ENCODE data around the gene MICALL2.

MICALL2 gene

DNA sequence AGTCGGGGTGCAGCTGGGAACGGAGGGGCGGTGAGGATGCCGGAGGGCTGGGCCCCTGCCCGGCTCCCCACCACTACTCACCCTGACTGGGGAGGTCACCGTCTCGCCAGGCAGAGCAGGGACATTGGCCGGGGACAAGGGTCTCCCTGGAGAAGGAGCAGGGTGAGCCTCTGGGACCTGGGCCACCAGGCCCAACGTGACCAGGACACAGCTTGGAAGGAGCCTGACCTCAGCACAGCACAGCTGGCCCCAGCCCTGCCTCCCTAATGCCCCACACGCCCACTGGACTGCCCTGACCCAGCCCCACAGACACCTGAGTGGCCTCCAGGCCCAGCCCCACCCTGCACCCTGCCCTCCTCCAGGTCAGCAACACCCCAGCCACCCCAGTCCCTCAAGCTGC is 21.1 kb downstream of the MICALL2 start:
- no peaks in the 10 kb centered on the region for H3K27me3 ChIP-seq (replicated peaks; ENCODE audit: control insufficient read depth, insufficient read depth, low read length)
- no peaks in the 10 kb centered on the region for H3K9me3 ChIP-seq (ENCODE audit: control insufficient read depth, low read length)
- no peak overlapping the region for H3K4me3 ChIP-seq (ENCODE audit: low read length)
- DNase-seq (ENCODE audit: low read depth), result no peak
- peaks cover 38% of the 10 kb centered on the region for H3K36me3 ChIP-seq (ENCODE audit: control insufficient read depth, insufficient read depth, low read length, severe bottlenecking)
- H3K9ac ChIP-seq (ENCODE audit: low read length), result no peak overlapping the region
- no peaks in the 10 kb centered on the region for H3K4me1 ChIP-seq (ENCODE audit: control insufficient read depth, insufficient read depth, low read length)

DNA sequence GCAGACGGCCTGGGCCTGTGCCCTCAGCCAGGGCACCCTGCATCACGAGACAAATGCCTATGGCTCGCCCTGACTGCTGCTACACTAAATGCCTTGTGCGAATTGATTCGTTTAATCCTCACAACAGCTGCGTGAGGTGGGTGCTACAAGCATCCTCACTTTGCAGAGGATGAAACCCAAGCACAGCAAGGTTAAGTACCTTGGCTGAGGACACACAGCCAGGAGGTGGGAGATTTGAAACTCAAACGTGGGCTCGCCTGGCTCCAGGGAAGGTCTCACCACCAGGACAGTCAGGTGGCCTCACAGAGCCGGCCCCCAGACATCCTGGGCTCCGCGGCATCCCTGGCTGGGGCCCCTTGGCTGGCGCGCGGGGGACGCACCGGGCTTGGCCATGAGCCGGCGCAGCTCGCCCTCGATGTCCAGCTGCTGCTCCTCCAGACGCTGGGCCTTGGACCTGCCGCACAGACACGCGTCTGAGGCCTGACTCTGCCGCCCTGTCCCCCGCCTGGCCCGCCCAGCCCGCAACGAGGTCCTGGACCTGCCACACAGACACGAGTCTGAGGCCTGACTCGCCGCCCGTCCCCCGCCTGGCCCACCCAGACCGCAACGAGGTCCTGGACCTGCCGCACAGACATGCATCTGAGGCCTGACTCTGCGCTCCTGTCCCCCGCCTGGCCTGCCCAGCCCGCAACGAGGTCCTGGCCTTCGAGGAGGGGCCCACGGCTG is 22.0 kb downstream of the MICALL2 start:
- DNase-seq (ENCODE audit: low read depth), result no peak
- Histone ChIP-seq H3K9me3 (ENCODE audit: control insufficient read depth, low read length) (no peaks in the 10 kb centered on the region), H3K27me3 (replicated peaks; ENCODE audit: control insufficient read depth, insufficient read depth, low read length) (no peaks in the 10 kb centered on the region), H3K4me3 (ENCODE audit: low read length) (no peak overlapping the region), H3K4me1 (ENCODE audit: control insufficient read depth, insufficient read depth, low read length) (no peaks in the 10 kb centered on the region), H3K9ac (ENCODE audit: low read length) (no peak overlapping the region), H3K36me3 (ENCODE audit: control insufficient read depth, insufficient read depth, low read length, severe bottlenecking) (peaks cover 38% of the 10 kb centered on the region)

DNA sequence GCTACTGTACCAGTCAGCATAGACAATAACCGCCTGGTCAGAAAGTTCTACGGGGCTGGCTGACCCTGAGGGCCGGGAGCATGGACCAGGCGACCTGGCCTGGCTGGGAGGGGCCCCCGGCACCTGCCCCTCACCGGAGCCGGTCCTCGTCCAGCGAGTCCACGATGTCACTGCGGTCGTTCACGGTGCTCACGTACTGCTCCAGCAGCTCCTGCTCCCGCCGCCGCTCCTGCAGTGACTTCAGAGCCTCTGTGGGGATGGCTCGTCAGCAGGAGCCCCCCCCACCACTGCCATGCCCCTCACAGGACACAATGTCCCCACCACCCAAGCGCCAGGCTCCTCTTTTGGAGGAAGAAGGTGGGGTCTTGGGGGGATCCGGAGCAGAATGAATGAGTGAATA is 22.7 kb downstream of the MICALL2 start:
- no peaks in the 10 kb centered on the region for H3K4me1 ChIP-seq (ENCODE audit: control insufficient read depth, insufficient read depth, low read length)
- H3K27me3 ChIP-seq (replicated peaks; ENCODE audit: control insufficient read depth, insufficient read depth, low read length), result peaks cover 4% of the 10 kb centered on the region
- H3K36me3 ChIP-seq (ENCODE audit: control insufficient read depth, insufficient read depth, low read length, severe bottlenecking), result peaks cover 31% of the 10 kb centered on the region
- DNase-seq (ENCODE audit: low read depth), result no peak
- H3K9me3 ChIP-seq (ENCODE audit: control insufficient read depth, low read length), result no peaks in the 10 kb centered on the region
- no peak overlapping the region for H3K9ac ChIP-seq (ENCODE audit: low read length)
- no peak overlapping the region for H3K4me3 ChIP-seq (ENCODE audit: low read length)

DNA sequence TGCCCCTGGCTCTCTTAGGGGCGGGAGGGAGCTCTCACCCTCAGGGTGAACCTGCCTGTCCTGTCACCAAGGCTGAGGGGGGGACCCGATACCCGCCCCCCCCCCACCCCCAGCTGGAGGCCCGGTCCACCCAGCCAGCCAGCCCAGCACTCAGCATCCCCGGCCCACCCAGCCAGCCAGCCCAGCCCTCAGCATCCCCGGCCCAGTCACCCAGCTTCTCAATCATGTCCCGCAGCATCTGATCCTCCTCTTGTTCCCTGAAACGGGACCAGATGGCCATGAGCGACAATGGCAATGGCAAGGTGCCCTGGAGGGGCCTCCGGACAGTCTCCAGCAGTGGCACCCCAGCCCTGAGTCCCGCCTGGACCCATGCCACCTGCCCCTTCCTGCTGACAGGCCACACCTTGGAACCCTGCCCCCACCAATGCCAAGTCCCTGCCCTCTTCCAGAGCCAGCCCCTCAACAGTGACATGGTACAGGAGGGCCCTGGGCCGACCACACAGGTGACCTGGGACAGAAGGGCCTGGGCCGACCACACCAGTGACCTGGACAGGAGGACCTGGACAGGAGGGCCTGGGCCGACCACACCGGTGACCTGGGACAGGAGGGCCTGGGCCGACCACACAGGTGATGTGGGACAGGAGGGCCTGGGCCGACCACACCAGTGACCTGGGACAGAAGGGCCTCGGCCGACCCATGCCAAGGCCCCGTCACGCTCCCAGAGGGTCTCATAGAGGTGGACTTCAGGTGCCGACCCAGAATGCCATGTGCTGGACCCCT is 24.2 kb downstream of the MICALL2 start:
- H3K9ac ChIP-seq (ENCODE audit: low read length), result no peak overlapping the region
- no peaks in the 10 kb centered on the region for H3K4me1 ChIP-seq (ENCODE audit: control insufficient read depth, insufficient read depth, low read length)
- DNase-seq (ENCODE audit: low read depth), result no peak
- no peaks in the 10 kb centered on the region for H3K9me3 ChIP-seq (ENCODE audit: control insufficient read depth, low read length)
- peaks cover 16% of the 10 kb centered on the region for H3K36me3 ChIP-seq (ENCODE audit: control insufficient read depth, insufficient read depth, low read length, severe bottlenecking)
- peaks cover 4% of the 10 kb centered on the region for H3K27me3 ChIP-seq (replicated peaks; ENCODE audit: control insufficient read depth, insufficient read depth, low read length)
- no peak overlapping the region for H3K4me3 ChIP-seq (ENCODE audit: low read length)

DNA sequence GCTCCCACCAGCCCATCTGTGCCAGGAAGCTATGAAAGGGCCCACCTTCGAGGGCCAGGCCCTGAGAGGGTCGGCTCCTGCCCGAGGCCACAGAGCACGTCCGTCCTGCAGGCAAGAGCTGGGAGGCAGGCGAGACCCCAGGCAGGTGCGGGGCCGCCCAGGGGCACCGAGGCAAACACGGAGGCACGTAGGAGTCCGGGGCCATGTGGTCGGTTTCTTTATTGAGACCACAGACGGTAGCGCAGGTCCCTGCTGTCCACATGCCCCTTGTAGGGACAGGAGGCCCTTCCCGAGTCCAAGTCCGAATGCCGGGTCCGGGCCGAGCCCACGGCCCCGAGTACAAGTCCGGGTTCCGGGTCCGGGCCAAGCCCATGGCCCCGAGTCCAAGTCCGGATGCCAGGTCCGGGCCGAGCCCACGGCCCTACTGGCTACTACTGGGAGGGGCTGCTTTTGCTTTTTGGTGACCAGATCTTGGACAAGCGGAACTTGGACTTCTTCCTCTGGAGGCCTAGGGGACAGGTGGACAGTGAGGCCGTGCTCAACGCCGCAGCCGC is 25.0 kb downstream of the MICALL2 start:
- Histone ChIP-seq H3K27me3 (replicated peaks; ENCODE audit: control insufficient read depth, insufficient read depth, low read length) (peaks cover 4% of the 10 kb centered on the region), H3K4me3 (ENCODE audit: low read length) (no peak overlapping the region), H3K4me1 (ENCODE audit: control insufficient read depth, insufficient read depth, low read length) (peaks cover 2% of the 10 kb centered on the region), H3K9me3 (ENCODE audit: control insufficient read depth, low read length) (no peaks in the 10 kb centered on the region), H3K9ac (ENCODE audit: low read length) (no peak overlapping the region), H3K36me3 (ENCODE audit: control insufficient read depth, insufficient read depth, low read length, severe bottlenecking) (peaks cover 13% of the 10 kb centered on the region)
- DNase-seq (ENCODE audit: low read depth), result no peak

DNA sequence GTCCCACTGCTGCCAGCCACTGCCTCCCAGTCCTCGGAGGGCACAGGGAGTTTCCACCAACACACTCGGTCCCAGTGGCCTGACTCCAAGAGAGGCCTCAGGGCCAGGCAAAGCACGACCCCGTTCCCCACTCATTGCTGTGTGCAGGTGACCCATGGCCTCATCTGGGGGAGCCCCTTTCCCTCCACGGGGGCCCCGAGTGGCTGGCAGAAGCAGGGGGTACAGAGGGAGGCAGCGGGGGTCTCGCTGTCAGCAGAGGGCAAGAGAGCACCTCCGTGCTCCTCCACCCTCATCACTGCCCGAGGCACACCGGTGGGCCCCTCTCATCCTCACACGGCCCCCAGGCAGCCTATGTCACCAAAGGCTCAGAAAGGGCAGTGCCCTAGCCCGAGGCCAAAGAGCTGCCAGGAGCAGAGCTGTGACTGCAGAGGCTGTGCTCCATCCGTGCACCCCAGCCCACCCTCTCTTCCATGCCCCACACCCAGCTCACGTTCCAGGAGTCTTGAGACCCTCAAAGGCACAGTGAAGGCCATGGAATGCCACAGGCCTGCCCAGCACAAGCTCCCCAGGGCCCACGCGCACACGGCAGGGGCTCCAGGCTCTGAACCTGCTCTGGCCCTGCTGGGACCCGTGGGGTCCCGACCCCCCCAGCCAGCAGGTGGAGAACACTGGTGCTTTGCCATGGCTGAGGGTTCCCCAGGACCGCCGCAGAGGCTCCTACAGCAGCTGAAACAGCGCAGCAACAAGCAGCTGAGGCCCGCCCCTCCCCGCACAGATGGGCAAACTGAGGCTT is 25.9 kb downstream of the MICALL2 start:
- Histone ChIP-seq H3K9ac (ENCODE audit: low read length) (no peak overlapping the region), H3K4me1 (ENCODE audit: control insufficient read depth, insufficient read depth, low read length) (peaks cover 6% of the 10 kb centered on the region), H3K9me3 (ENCODE audit: control insufficient read depth, low read length) (no peaks in the 10 kb centered on the region), H3K27me3 (replicated peaks; ENCODE audit: control insufficient read depth, insufficient read depth, low read length) (peaks cover 4% of the 10 kb centered on the region), H3K36me3 (ENCODE audit: control insufficient read depth, insufficient read depth, low read length, severe bottlenecking) (peaks cover 10% of the 10 kb centered on the region), H3K4me3 (ENCODE audit: low read length) (no peak overlapping the region)
- no peak for DNase-seq (ENCODE audit: low read depth)

DNA sequence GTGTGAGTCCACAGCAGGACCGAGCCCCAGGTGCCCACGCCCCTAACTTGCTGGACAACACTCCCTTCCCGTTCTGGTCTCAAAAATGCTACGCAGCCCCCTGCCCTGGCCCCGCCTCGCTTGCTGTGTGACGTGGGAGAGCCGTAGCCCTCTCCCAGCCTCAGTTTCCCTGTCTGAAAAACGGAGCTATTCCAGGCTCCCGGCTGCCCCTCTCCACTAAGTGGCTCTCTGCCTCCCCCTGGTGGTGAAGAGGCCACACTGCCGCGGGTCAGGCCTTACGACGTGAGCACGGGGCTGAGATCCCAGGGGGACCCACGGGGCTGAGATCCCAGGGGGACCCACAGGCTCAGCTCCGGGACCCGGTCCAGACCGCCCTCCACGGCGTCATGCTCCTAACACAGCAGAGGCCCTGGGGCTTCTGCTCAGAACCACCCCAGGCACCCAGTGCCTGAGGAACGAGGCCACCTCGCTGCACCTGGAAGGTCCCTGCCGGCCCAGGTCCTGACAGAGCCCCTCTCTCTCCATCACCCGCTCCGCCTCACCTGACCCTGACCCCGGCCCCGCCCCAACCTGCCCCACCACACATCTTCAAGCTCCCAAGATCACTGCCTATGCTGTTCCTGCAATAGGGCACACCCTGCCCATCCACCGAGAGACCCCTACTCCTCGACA is 26.7 kb downstream of the MICALL2 start:
- peak; percentile 88 for DNase-seq (ENCODE audit: low read depth)
- no peak overlapping the region for H3K9ac ChIP-seq (ENCODE audit: low read length)
- H3K9me3 ChIP-seq (ENCODE audit: control insufficient read depth, low read length), result no peaks in the 10 kb centered on the region
- H3K4me1 ChIP-seq (ENCODE audit: control insufficient read depth, insufficient read depth, low read length), result peaks cover 6% of the 10 kb centered on the region
- peaks cover 4% of the 10 kb centered on the region for H3K27me3 ChIP-seq (replicated peaks; ENCODE audit: control insufficient read depth, insufficient read depth, low read length)
- no peak overlapping the region for H3K4me3 ChIP-seq (ENCODE audit: low read length)
- H3K36me3 ChIP-seq (ENCODE audit: control insufficient read depth, insufficient read depth, low read length, severe bottlenecking), result peaks cover 10% of the 10 kb centered on the region

DNA sequence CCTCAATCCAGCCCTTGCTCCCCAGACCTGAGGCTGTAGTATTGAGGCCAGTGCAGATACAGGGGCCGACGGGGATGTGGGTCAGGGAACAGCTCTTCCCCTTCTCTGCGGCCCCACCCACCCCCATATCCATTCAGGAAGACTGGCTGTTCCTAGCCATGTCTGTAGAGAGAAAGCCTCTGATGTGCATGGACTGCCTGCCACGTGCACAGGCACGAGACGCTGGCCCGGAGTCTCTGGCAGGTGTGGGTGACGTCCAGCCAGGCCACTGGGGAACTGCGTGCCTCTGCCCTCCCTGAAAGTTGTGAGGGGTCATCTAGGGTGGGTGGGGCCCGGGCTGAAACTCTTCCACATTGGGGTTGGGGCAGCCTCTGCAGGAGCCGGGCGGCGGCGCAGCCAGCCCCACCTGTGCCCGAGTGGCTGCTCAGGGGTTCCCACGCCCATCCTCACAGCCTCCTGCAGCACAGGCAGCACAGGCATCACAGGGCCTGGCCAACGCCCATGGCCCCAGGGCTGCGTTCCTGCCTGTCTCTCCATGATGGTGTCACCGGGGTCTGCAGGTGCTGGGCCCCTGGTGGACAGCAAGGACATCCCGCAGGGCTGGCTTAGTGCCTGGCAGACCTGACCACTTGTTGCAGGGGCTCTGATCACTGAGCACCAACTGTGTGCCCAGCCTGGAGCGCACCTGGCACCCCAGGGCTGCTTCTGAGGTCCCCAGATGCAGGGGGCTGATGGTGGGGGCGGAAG is 27.5 kb downstream of the MICALL2 start:
- Histone ChIP-seq H3K4me1 (ENCODE audit: control insufficient read depth, insufficient read depth, low read length) (peaks cover 6% of the 10 kb centered on the region), H3K27me3 (replicated peaks; ENCODE audit: control insufficient read depth, insufficient read depth, low read length) (peaks cover 4% of the 10 kb centered on the region), H3K4me3 (ENCODE audit: low read length) (no peak overlapping the region), H3K9ac (ENCODE audit: low read length) (no peak overlapping the region), H3K36me3 (ENCODE audit: control insufficient read depth, insufficient read depth, low read length, severe bottlenecking) (peaks cover 5% of the 10 kb centered on the region), H3K9me3 (ENCODE audit: control insufficient read depth, low read length) (no peaks in the 10 kb centered on the region)
- DNase-seq (ENCODE audit: low read depth), result no peak

DNA sequence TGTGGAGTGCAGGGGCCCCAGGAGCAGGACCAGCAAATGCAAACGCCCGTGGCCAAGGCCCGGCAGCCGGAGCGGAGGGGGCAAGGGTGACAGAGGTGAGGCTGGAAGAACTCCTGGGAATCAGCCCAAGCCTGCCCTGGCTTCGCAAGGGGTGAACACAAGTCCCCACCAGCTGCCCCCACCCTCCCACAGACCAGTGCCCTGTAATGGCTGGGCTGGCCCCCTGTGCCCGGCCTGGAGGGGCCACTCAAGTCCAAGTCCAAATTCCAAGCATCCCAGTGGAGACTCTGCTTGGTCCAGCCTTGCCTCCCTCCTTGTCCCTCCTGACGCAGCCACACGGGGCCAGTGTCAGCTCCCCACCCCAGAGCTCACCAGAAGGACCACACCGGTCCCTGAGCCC is 28.0 kb downstream of the MICALL2 start:
- Histone ChIP-seq H3K9me3 (ENCODE audit: control insufficient read depth, low read length) (no peaks in the 10 kb centered on the region), H3K27me3 (replicated peaks; ENCODE audit: control insufficient read depth, insufficient read depth, low read length) (peaks cover 4% of the 10 kb centered on the region), H3K9ac (ENCODE audit: low read length) (no peak overlapping the region), H3K4me3 (ENCODE audit: low read length) (no peak overlapping the region), H3K36me3 (ENCODE audit: control insufficient read depth, insufficient read depth, low read length, severe bottlenecking) (no peaks in the 10 kb centered on the region), H3K4me1 (ENCODE audit: control insufficient read depth, insufficient read depth, low read length) (peaks cover 6% of the 10 kb centered on the region)
- DNase-seq (ENCODE audit: low read depth), result no peak

DNA sequence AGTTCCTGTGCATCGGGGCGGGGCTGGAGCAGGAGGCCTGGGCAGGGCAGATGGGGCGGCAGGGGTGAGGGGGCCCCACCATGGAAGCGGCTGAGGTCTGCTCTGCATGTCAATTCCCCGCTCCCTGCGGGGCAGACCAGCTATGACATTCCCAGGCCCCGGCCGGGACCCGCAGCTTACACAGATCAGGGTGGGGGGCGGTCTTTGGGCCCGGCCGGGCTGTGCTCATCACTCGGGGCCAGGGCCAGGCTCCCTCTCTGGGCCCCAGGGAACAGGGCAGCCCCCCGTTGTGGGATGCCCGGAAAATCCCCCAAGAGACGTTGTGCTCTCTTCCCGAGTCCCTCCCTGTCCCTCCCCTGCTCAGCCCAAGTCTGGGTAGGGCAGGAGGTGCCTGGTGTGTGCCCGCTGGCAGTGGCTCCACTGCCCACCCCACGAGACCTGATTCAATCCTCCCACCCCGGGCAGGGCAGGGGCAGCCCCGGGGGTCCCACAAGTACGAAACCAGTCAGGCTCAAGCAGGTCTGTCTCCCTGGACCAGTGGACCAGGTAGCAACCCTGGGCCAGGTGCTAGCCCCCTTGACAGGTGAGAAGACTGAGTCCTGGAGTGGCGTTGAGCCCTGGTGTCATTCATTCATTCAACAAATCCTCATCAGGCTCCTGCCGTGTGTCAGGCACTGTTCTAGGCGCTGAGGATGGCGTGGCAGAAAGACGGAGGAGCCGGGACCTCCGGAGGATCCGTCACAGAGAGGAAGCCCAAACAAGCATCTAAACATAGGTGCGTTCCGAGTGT is 29.0 kb downstream of the MICALL2 start:
- peaks cover 4% of the 10 kb centered on the region for H3K27me3 ChIP-seq (replicated peaks; ENCODE audit: control insufficient read depth, insufficient read depth, low read length)
- no peaks in the 10 kb centered on the region for H3K9me3 ChIP-seq (ENCODE audit: control insufficient read depth, low read length)
- peaks cover 6% of the 10 kb centered on the region for H3K4me1 ChIP-seq (ENCODE audit: control insufficient read depth, insufficient read depth, low read length)
- H3K36me3 ChIP-seq (ENCODE audit: control insufficient read depth, insufficient read depth, low read length, severe bottlenecking), result no peaks in the 10 kb centered on the region
- no peak overlapping the region for H3K9ac ChIP-seq (ENCODE audit: low read length)
- H3K4me3 ChIP-seq (ENCODE audit: low read length), result no peak overlapping the region
- DNase-seq (ENCODE audit: low read depth), result no peak

Data from adipocyte (in vitro differentiated cells).